Activated T-cell treated with anti-CD3 and anti-CD28 coated beads for 48 hours (primary cell): ENCODE data around the gene BLID.

ENCODE experiments used
- DNase-seq: peaks from one replicate; pipeline ENCODE4 v3.0.0-alpha.2; 2020; ENCODE audit warnings: low read depth

Gene BLID, protein sequence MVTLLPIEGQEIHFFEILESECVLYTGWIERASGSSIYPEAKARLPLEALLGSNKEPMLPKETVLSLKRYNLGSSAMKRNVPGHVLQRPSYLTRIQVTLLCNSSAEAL

DNA sequence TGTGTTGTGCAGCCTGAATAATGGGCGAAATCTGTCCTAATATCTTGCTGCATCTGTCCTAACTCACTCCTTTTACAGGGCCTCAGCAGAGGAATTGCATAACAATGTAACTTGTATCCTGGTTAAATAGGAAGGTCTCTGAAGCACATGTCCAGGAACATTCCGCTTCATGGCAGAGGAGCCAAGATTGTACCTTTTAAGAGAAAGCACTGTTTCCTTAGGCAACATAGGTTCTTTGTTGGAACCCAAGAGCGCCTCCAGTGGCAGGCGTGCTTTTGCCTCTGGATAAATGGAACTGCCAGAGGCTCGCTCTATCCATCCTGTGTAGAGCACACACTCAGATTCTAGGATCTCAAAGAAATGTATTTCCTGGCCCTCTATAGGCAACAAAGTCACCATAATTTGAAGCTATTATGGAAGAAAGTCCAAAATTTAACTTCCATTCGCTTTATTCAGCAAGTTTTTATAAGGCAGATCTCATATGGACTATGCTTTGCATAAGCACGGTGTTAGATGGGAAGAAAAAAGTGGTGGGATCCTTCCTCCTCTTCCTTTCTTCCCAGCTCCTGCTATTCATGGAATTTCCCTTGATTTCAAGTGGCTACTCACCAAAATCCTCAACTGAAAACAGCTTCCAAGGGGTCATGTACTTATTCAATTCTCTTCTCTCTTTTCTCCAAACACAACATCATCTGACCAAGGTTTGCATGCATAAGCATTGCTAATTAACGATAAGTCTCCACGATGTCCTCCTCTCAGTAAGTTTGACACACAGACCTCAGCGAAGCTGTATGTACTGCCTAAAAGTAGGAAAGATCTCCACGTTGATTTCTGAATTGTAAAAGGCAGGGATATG lies at the start of gene BLID:
TSS of gene BLID (minus strand) at position 692 of the 856 bp plus-strand sequence. CDS start at position 399, 293 bp downstream.
- no peak for DNase-seq

DNA sequence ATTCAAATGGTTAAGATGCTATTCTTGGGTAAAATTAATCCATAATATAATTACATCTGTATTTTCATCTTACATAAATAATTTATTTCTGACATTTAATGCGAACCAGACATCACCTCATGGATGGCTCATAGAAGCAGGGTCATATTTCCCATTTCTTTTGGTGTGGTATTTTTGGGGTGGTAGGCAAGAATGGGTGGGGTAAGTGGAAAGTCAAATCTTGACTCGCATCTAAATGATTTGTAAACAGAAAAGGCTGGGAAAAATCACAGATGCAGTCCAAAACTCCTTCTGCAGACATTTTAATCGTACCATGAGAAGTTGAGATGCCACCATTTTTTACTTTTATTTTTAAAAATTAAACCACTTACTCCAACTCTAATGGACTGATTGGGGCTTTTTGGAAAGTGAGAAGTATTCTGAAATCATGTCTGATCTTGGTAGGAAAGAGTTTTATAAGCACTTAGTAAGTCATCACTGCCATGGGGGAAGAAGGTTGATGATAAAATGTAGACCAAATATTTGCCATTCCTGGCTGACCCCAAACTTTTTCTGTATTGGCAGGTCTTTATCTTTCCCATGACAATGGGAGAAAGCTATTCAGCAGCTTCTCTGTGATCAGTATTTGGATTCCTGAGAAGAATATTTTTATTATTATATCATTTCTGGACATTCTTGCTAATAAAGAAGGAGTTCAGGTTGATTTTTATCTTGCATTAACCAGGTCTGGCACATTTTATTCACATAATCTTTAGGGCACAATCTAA lies 47.2 kb upstream of the BLID start:
- DNase-seq, result no peak

DNA sequence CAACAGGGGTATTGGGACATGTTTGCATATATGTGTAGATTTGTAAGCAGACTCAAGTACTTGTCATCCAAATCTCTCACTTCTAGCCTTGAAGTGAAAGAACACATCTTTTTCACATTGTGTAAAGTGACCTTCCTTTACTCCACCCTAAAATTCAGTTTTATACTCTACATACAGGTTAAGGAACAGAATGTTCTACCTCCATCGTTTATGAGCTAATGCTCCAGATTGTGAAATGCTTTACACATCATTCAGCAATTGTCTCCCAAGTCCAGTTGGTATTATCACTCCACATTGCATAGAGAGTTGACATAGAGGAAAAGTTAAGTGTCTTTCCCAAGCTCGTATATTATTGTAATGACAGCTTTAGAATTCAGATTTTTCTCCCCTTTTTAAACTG lies 46.1 kb upstream of the BLID start:
- DNase-seq, result no peak

DNA sequence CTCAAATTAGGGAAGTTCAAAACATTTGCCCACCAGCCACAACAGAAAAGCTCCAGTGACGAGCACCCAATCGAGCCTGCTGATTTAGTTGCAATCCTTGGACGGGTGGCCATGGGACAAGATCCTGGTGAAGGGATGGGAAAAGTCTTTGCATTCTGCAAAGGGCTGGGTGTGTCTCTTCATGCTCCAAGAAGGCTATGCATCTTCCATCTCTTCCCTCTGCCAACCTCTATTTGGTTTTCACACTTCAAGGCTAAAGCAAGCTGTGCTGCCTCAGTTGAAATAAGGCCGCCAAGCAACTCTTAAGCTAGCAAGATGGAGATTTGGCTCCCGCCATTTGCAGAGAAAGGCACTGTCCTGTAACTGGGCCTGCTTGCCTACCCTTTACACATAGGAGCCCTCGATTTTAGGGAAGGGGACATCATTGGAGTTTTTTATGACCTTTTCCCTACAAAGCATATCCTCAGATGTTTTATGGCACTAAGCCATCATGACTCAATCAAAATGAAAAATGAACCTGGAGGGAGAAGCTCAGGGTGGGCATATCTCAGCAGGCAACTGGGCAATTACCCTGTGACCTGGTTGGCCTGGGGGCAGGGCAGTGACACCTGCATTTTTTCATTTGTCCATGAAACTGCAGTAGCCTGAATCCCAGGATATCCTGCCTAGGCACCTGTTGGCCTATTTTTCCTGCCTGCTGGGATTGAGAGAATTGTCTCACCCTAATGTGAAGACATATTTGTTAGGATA lies 45.0 kb upstream of the BLID start:
- no peak for DNase-seq

DNA sequence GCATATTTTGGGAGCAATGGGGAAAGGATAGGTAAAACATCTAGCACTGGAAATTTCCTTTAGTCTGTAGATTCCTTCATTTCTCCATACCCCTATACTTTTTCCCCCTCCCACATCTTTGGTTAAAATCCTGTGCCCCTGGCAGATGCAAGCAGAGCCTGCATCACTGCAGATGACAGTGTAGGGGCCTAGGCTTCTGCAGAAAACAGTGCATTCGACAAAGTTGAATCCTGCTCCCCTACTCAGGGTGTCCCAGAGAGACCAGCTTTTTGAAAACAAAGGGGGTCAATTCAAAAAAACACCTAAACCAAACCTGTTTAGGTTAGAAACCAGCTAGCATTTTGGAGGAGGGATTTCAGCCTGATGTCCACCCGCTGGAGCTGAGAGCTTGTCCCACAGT lies 43.8 kb upstream of the BLID start:
- no peak for DNase-seq

DNA sequence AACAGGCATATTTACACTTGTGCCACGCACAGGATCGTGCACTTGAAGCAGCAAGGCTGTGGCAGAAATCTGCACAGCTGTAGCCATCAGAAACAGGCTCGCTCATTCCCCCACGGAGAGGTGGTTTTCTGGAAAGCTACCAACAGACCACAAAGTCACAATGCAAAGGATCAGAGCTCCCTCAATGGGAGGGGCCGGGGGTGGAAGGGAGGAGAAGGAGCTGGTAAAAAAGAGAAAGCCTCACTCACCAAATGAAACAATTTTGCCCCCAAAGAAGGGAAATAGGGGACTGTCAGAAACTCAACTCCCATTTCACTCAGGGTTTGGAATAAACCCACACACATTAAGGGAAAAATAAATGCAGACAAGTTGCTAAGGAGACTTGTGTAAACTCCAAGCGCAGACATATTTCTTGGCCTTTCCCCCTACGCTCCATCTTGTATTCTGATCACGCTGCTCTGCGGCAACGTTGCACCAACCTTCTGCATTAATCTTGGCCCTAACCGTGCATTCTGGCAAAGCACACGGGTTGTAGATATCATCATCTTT lies 43.2 kb upstream of the BLID start:
- no peak for DNase-seq

DNA sequence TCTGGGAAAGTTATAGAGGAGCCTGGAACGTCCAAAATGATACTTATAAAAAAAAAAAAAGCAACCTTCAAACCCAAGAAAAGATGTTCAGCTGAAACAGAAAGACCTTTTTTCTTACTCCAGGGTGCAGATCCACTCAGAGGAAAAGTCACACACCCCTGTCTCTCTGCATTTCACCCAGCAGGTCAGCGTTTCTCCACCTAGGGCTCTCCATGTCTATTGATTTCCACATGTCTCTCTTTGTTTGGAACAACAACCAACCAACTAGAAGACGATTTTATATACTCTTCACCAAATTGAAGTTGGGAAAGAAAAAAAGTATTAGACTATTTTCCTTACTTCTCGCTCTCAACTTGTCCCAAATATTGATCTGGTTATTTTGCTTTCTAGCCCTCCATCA lies 42.2 kb upstream of the BLID start:
- no peak for DNase-seq

DNA sequence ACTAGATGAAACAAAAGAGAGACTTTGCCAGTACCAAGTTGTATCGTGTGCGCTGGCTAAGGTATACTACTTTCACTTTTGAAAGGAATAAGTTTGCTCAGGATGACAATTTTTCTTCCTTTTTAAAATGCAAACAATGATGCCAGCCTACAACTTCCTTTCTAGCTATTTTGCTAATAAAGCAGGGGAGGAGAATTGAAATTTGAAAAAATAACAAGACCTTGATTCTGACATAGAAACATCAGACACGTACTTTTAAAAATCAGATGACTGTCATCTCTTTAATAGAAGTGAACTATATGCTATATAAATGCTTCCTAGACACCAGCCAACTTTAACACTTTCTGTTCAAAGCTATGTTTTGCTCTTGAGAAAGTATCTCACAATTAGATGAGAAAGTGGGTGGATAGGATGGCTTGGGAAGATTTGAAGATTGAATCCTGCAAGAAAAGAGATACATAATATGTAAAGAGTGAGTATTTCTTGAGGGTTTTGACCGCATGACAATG lies 41.7 kb upstream of the BLID start:
- DNase-seq, result no peak

DNA sequence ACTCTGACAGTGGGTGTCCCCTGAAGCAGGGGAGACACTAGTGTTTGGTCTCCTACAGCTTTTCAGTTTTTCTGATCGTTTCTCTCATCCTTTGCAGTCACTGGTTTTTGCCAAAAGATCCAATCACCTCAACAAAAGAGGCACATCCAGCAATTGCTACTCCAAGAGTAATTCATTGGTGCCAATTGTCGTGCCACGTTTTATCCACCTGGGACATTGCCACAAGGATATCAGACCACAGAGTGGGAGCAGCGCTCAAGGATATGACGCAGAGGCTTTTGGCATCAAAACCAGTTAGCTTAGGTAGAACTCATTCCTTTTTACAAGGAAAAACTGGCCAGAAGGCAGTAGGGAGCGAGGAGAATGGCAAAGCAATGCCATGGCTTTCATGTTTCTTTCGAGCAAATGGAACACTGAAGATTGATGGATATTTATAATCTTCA lies 40.9 kb upstream of the BLID start:
- no peak for DNase-seq

DNA sequence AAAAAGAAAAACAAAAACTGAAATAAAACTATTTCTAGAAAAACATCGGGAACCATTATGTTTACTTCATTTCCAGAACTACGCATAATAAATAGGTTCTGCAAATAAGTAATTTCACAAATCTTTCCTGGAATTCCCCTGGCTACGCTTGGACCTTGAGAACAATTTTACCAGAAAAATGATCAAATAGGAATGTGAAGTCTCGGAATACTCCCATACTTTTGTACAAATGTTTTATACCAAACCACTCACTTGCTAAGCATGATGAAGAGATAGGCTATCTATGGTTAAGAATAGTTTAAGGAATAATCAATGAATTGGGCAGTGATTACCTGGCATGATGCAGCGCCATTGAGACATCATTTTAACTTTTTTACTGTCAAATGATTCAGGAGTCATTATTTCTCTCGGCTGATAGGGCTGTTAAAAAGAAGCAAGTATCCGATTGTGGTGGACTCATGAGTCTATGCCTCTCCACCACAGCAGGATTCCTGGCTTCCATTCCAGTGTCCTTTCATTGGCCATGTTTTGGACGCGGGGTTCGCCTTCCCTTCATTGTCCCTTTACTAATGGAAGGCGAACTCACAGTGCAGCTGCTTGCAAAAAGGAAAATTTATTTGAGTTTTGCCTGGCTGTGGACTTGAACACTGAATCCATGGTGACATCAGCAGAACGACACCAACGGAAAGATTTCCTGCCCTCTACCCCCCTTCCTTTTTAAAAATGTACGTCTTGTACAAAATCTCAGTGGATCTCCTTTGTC lies 39.9 kb upstream of the BLID start:
- DNase-seq, result no peak

GRCh38 chr11:122154994-122155393 lies 39.0 kb upstream of the BLID start:
- no peak for DNase-seq

DNA sequence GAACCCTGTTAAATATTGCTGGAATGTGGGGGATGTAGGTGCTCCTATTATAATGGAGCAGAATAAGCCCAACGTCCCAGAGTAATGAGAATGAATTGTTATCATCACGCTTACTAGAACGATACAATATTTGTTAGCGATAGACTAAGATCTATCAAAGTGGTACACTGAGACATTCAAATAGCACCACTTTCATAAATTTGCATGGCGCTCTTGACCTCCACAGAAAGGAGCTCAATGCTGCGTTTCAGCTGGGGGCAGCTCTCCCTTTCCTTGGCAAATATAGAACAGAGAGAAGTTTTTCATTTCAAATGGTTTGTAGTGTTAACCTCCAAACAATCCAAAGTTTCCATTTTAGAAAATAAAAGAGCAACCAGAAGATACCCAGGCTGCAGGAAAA lies 38.2 kb upstream of the BLID start:
- DNase-seq, result no peak

DNA sequence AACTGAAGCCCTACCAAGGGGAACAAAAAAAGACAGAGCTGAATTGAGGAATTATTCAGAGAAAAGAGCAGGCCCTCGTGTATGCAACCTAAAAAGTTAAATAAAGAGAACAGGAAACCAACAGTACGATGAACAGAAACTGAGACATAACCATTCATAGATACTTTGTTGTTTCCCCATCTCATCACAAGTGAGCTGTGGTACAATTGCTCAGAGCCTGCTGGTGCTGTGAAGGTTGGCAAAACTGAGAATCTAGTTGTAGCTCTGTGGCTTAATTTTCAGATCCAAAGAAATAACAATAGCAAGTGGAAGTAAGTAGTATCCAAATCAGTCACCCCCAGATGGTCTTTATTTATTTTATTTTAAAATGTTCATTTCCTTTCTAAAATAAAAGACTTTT lies 37.7 kb upstream of the BLID start:
- no peak for DNase-seq

DNA sequence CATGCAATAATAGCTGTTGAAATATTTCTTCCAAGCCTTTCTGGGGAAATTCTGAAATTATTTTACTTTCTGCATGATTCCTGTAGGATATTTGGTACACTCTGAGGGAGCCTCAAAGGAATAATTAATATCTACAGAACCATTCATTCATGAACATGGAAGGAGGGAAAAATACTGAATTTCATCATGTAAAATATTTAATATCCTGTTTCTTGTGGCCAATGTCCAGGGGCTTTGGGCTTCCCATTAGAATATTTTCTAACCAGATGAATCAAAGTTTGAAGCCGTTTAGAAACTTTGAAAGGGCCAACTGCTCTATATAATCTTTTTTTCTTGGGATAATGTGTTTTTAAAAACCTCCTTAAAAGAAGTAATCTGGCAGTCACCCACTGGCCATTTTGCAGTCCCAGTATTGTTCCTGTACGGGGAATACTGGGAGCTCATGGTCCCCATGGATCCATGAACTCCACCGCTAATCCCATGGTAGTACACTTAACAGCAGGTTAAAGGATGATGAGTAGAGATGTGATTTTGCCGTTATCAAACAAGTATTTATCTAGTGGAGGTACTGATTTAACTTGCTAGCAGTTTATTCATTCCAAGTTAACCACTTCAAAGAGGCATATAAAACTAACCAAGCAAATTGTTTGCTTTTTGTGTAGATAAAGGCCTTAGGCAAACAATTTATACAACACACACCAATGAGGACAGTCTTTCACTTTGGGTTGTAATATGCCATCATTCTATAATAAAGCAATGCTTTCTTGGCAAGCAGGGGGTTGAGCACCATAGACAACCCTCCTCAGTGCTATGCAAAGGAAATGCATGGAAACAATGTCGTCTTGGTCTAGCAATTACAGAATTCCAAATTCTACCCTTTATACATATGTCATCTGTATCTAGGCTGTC lies 34.5 kb upstream of the BLID start:
- DNase-seq, result no peak

DNA sequence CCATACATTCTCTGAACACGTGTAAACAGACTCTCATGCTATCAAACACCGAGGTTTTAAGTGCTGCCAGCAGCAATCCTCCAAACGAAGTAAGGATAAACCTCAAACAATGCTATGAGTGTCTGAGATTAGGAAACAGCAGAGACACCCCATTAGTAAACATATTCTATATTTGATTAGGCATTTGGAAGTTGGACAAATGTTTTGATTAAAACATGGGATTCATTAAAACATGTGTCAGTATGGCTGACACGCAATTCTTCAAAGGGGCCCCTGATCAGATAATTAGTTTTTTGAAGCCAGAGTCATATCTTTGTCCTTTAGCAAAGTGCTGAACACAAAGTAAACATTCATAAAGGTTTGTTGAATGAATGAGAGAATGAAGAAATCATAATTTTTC lies 33.2 kb upstream of the BLID start:
- no peak for DNase-seq

GRCh38 chr11:122146475-122146874 lies 30.5 kb upstream of the BLID start:
- no peak for DNase-seq

DNA sequence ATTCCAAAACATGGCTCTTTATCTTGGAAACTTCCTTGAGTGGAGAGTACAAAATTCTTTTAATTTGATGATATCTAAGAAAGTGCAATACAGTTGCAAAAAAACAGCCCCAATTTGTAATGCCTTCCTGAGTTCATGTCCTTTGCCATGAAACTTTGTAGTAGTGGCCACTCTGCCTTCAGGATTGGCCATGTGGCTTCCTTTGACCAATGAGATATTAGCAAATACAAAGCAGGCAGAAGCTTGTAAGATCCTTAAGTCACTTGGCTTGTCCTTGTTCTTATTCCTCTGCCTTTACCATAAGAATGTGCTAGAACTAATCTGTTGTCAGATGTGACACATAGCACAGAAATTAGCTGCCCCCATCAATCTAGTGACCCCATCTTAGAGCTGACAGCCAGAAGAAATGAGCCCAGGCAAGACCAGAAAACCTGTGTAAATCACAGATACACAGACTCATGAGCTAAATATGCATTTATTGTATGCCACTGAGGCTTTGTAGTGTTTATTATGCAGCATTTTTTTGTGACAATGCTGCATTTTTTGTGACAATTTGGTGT lies 29.8 kb upstream of the BLID start:
- no peak for DNase-seq

DNA sequence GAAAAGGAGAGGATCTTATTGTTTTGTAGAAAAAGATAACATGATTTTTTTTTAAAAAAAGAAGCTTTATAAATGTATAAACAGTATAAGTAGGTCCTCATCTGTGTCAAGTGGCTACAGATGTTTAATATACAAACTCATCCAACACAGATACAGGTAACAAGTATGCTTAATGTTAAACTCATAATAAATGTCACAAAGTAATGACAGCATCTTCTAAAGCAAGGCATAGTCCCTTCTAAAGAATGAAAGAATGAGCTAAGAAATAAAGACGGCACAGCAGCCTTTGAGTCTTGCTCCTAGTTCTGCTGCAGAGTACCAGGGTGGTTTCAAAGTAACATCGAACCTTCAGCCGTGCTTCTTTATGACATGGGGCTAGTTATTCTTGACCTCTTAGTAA lies 28.7 kb upstream of the BLID start:
- DNase-seq, result no peak

DNA sequence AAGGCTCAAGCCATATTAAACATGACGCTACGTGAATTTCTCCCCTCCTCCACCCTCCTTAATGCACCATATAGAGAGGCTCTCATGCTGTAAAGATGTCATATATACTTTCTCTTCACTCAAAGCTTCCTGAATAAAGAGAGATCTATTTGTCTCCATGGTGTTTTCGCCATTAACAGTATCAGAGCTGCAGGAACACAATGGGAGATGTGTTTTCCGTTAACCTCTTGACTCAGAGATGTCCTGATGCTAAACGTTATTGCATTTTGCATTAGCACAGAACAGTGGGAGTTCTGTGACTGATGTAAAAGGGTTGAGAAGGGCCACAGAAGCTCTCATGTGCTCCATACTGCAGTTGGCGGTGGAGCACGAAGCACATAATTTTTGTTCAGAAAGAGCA lies 25.7 kb upstream of the BLID start:
- no peak for DNase-seq

- no peak for DNase-seq
These were observed 24.5 kb upstream of the BLID start for GRCh38 chr11:122140500-122140899.
